ENCODE data around the gene TMEM163.

Gene TMEM163

GRCh38 chr2:134462791-134463698 is 255.8 kb downstream of the TMEM163 start:
- in situ Hi-C loops (cut with HindIII; ENCODE audit: low sequenced_read_pairs), result no loop called here

- in situ Hi-C loops (cut with HindIII; ENCODE audit: low sequenced_read_pairs), result no loop called here
Observed at GRCh38 chr2:134462275-134462674, 256.5 kb downstream of the TMEM163 start.

GRCh38 chr2:134461511-134461910 is 257.3 kb downstream of the TMEM163 start:
- in situ Hi-C loops (cut with HindIII; ENCODE audit: low sequenced_read_pairs), result no loop called here

GRCh38 chr2:134460583-134460998 is 258.2 kb downstream of the TMEM163 start:
- in situ Hi-C loops (cut with HindIII; ENCODE audit: low sequenced_read_pairs), result no loop called here

- in situ Hi-C loops (cut with HindIII; ENCODE audit: low sequenced_read_pairs), result no loop called here
Observed at GRCh38 chr2:134459706-134460406, 258.9 kb downstream of the TMEM163 start.

GRCh38 chr2:134458950-134459349 is 259.9 kb downstream of the TMEM163 start:
- in situ Hi-C loops (cut with HindIII; ENCODE audit: low sequenced_read_pairs), result no loop called here

GRCh38 chr2:134458473-134458853 is 260.3 kb downstream of the TMEM163 start:
- in situ Hi-C loops (cut with HindIII; ENCODE audit: low sequenced_read_pairs), result no loop called here

GRCh38 chr2:134457765-134458472 is 260.9 kb downstream of the TMEM163 start:
- in situ Hi-C loops (cut with HindIII; ENCODE audit: low sequenced_read_pairs), result no loop called here

- in situ Hi-C loops (cut with HindIII; ENCODE audit: low sequenced_read_pairs), result no loop called here
Observed at GRCh38 chr2:134457353-134457752, 261.4 kb downstream of the TMEM163 start.

GRCh38 chr2:134455426-134455825 is 263.4 kb downstream of the TMEM163 start:
- in situ Hi-C loops (cut with HindIII; ENCODE audit: low sequenced_read_pairs), result no loop called here

GRCh38 chr2:134454931-134455330 is 263.9 kb downstream of the TMEM163 start:
- in situ Hi-C loops (cut with HindIII; ENCODE audit: low sequenced_read_pairs), result no loop called here

GRCh38 chr2:134454426-134454825 is 264.4 kb downstream of the TMEM163 start:
- in situ Hi-C loops (cut with HindIII; ENCODE audit: low sequenced_read_pairs), result no loop called here

GRCh38 chr2:134453973-134454372 is 264.8 kb downstream of the TMEM163 start:
- in situ Hi-C loops (cut with HindIII; ENCODE audit: low sequenced_read_pairs), result no loop called here

- in situ Hi-C loops (cut with HindIII; ENCODE audit: low sequenced_read_pairs), result no loop called here
Observed at GRCh38 chr2:134453476-134453875, 265.3 kb downstream of the TMEM163 start.

GRCh38 chr2:134452042-134452733 is 266.6 kb downstream of the TMEM163 start:
- in situ Hi-C loops (cut with HindIII; ENCODE audit: low sequenced_read_pairs), result no loop called here

- in situ Hi-C loops (cut with HindIII; ENCODE audit: low sequenced_read_pairs), result no loop called here
Observed at GRCh38 chr2:134451347-134451630, 267.5 kb downstream of the TMEM163 start.

GRCh38 chr2:134449751-134450513 is 268.9 kb downstream of the TMEM163 start:
- in situ Hi-C loops (cut with HindIII; ENCODE audit: low sequenced_read_pairs), result no loop called here

GRCh38 chr2:134449157-134449556 is 269.6 kb downstream of the TMEM163 start:
- in situ Hi-C loops (cut with HindIII; ENCODE audit: low sequenced_read_pairs), result no loop called here

GRCh38 chr2:134448650-134449049 is 270.1 kb downstream of the TMEM163 start:
- in situ Hi-C loops (cut with HindIII; ENCODE audit: low sequenced_read_pairs), result no loop called here

GRCh38 chr2:134447669-134448068 is 271.1 kb downstream of the TMEM163 start:
- in situ Hi-C loops (cut with HindIII; ENCODE audit: low sequenced_read_pairs), result no loop called here
